Neuronal stem cell (in vitro differentiated cells): ENCODE results near the gene S100A5.
"Not testable (repeated sequence)": the region's sequence is repeated elsewhere in the genome, so short reads cannot be mapped to it uniquely, and the experiment has no call there.

Source experiments
- DNase-seq: peaks from one replicate; pipeline ENCODE4 v3.0.0-alpha.2; 2013; ENCODE audit warnings: low spot score
- H2AFZ ChIP-seq: one replicate; pipeline ENCODE4 v1.6.1; 2013; ENCODE audit warnings: mild to moderate bottlenecking, low read length, inconsistent platforms
- H2AK5ac ChIP-seq: 2 replicates; pipeline ENCODE4 v1.6.1; 2013; ENCODE audit warnings: low read depth, mild to moderate bottlenecking, inconsistent platforms, low read length, moderate library complexity, mixed read lengths
- H2BK120ac ChIP-seq: 2 replicates; pipeline ENCODE4 v1.6.1; 2013; ENCODE audit warnings: low read depth, mild to moderate bottlenecking, inconsistent platforms, low read length, moderate library complexity, mixed read lengths
- H2BK12ac ChIP-seq: one replicate; pipeline ENCODE4 v1.6.1; 2013; ENCODE audit warnings: low read length, inconsistent platforms
- H2BK15ac ChIP-seq: 2 replicates; pipeline ENCODE4 v1.6.1; 2013; ENCODE audit warnings: mild to moderate bottlenecking, low read length, inconsistent platforms, mixed read lengths
- H2BK5ac ChIP-seq: one replicate; pipeline ENCODE4 v1.6.1; 2013; ENCODE audit warnings: inconsistent platforms, mild to moderate bottlenecking, low read length, moderate library complexity
- H3K14ac ChIP-seq: one replicate; pipeline ENCODE4 v1.6.1; 2013; ENCODE audit warnings: low read length, inconsistent platforms
- H3K18ac ChIP-seq: 2 replicates; pipeline ENCODE4 v1.6.1; 2013; ENCODE audit warnings: low read length, inconsistent platforms
- H3K23ac ChIP-seq: 2 replicates; pipeline ENCODE4 v1.6.1; 2013; ENCODE audit warnings: low read depth, mild to moderate bottlenecking, mixed read lengths, low read length, inconsistent platforms; ENCODE audit not compliant: poor library complexity
- H3K27ac ChIP-seq: replicated peaks from 3 replicates; pipeline ENCODE4 v1.5.1; 2013; ENCODE audit warnings: low read length, inconsistent platforms
- H3K27me3 ChIP-seq, 3 experiments: 2 replicates each; pipeline ENCODE4 v1.6.1; 2013; ENCODE audit warnings: low read length in 3 of 3, mild to moderate bottlenecking in 2 of 3, inconsistent platforms in 1 of 3, low read depth in 1 of 3, mixed read lengths in 1 of 3, moderate library complexity in 1 of 3; ENCODE audit not compliant: control insufficient read depth in 3 of 3, insufficient read depth in 3 of 3
- H3K36me3 ChIP-seq, 2 donors: replicated peaks in 1 of 2; 2 replicates each; pipeline ENCODE4 v1.6.1; 2013; ENCODE audit warnings: low read length in 2 of 2; ENCODE audit not compliant: control insufficient read depth in 2 of 2, insufficient read depth in 2 of 2
- H3K4ac ChIP-seq: 2 replicates; pipeline ENCODE4 v1.6.1; 2013; ENCODE audit warnings: inconsistent platforms, mild to moderate bottlenecking, low read length, moderate library complexity
- H3K4me1 ChIP-seq, 2 donors: 1 replicate in 1 of 2; 2 replicates in 1 of 2; pipeline ENCODE4 v1.6.1; 2013; ENCODE audit warnings: low read length in 2 of 2, low read depth in 1 of 2; ENCODE audit not compliant: control insufficient read depth in 2 of 2, insufficient read depth in 1 of 2
- H3K4me2 ChIP-seq: one replicate; pipeline ENCODE4 v1.6.1; 2013; ENCODE audit warnings: mild to moderate bottlenecking, low read length, inconsistent platforms; ENCODE audit not compliant: insufficient read depth, poor library complexity, severe bottlenecking
- H3K4me3 ChIP-seq, 2 donors: 2 replicates each; pipeline ENCODE4 v1.5.1; 2013; ENCODE audit warnings: low read length in 2 of 2, mild to moderate bottlenecking in 2 of 2, inconsistent platforms in 1 of 2, moderate library complexity in 1 of 2
- H3K79me1 ChIP-seq: one replicate; pipeline ENCODE4 v1.6.1; 2013; ENCODE audit warnings: low read depth, mild to moderate bottlenecking, inconsistent platforms, low read length, moderate library complexity
- H3K9ac ChIP-seq: one replicate; pipeline ENCODE4 v1.6.1; 2013; ENCODE audit warnings: mild to moderate bottlenecking, low read depth, low read length, inconsistent platforms; ENCODE audit not compliant: poor library complexity
- H3K9me3 ChIP-seq, 2 donors: replicated peaks in 1 of 2; 2 replicates each; pipeline versions ENCODE3 to v1.6.1; 2013; ENCODE audit warnings: low read length in 2 of 2, mild to moderate bottlenecking in 2 of 2, inconsistent platforms in 1 of 2, low read depth in 1 of 2, mixed read lengths in 1 of 2, moderate library complexity in 1 of 2; ENCODE audit not compliant: control insufficient read depth in 2 of 2, insufficient read depth in 1 of 2
- H4K8ac ChIP-seq: one replicate; pipeline ENCODE4 v1.6.1; 2013; ENCODE audit warnings: low read depth, mild to moderate bottlenecking, inconsistent platforms, low read length, moderate library complexity
- H4K91ac ChIP-seq: one replicate; pipeline ENCODE4 v1.6.1; 2013; ENCODE audit warnings: low read length, low read depth, mild to moderate bottlenecking, inconsistent platforms; ENCODE audit not compliant: poor library complexity
- WGBS, 2 donors: extraction: QIAGEN DNeasy Blood & Tissue Kit; methylation state at CpG; one replicate each; pipeline ENCODE4 v1.1.7; 2013; ENCODE audit warnings: missing lambda C conversion rate in 2 of 2, mixed read lengths in 1 of 2; ENCODE audit not compliant: insufficient read length in 2 of 2, insufficient replicate concordance in 1 of 2; ENCODE audit errors: extremely low coverage in 2 of 2; 5-methylcytosine and 5-hydroxymethylcytosine counted together

Gene S100A5

DNA sequence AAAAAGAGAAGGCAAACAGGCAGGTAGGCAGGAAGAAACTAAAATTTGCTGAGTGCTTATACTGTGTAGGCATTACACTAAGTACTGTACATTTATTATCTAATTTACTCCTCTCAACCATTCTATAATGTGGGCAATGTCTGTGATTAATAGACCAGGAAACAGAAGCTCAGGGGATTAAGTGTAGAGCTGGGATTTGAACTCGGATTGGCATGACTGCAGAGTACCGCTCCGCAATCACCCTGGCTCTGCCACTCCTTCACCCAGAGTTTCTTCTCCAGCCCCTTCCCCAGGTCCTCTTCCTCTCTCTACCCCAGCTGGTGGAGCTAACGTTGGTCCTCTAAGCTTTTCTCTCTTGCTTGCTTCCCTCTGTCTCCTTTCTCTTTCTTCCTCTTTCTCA is 36.4 kb upstream of the S100A5 start:
- H3K27me3 ChIP-seq: no peaks in the 10 kb centered on the region
- H3K9ac ChIP-seq: no peak overlapping the region
- no peaks in the 10 kb centered on the region for H3K9me3 ChIP-seq
- H2AK5ac ChIP-seq: no peak overlapping the region
- peaks cover 7 to 13% of the 10 kb centered on the region in 2 donors for H3K4me1 ChIP-seq
- no peak overlapping the region for H3K4me3 ChIP-seq
- no peak overlapping the region for H3K23ac ChIP-seq
- no peak overlapping the region for H2BK120ac ChIP-seq
- no peak overlapping the region for H4K91ac ChIP-seq
- H3K36me3 ChIP-seq: no peaks in the 10 kb centered on the region
- no peak overlapping the region for H3K4me2 ChIP-seq
- H3K4ac ChIP-seq: no peak overlapping the region
- DNase-seq: no peak
- H3K27ac ChIP-seq: no peak overlapping the region
- H3K14ac ChIP-seq: no peak overlapping the region
- H2BK15ac ChIP-seq: no peak overlapping the region
- no peak overlapping the region for H2BK5ac ChIP-seq
- H2AFZ ChIP-seq: no peak overlapping the region
- H3K18ac ChIP-seq: no peak overlapping the region
- no CpG with 5 or more reads among the region's 4 CpGs for WGBS, 2 donors
- H4K8ac ChIP-seq: no peak overlapping the region
- H2BK12ac ChIP-seq: no peak overlapping the region
- H3K79me1 ChIP-seq: no peaks in the 10 kb centered on the region

DNA sequence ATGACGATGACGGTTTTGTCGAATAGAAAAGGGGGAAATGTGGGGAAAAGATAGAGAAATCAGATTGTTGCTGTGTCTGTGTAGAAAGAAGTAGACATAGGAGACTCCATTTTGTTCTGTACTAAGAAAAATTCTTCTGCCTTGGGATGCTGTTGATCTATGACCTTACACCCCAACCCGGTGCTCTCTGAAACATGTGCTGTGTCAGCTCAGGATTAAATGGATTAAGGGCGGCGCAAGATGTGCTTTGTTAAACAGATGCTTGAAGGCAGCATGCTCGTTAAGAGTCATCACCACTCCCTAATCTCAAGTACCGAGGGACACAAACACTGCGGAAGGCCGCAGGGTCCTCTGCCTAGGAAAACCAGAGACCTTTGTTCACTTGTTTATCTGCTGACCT is 34.8 kb upstream of the S100A5 start:
- not testable (repeated sequence) for DNase-seq, H2BK120ac ChIP-seq, H3K14ac ChIP-seq, H3K4me2 ChIP-seq, H3K27me3 ChIP-seq, H3K9me3 ChIP-seq, H2AK5ac ChIP-seq, H3K36me3 ChIP-seq, H4K91ac ChIP-seq, H3K9ac ChIP-seq, H2BK12ac ChIP-seq, H4K8ac ChIP-seq, H3K23ac ChIP-seq, H3K4ac ChIP-seq, H2AFZ ChIP-seq, H3K79me1 ChIP-seq, H3K27ac ChIP-seq, H2BK5ac ChIP-seq, H3K18ac ChIP-seq, H2BK15ac ChIP-seq, H3K4me3 ChIP-seq
- H3K4me1 ChIP-seq: peaks cover 7 to 13% of the 10 kb centered on the region in 2 donors
- WGBS, 2 donors: no CpG with 5 or more reads among the region's 10 CpGs

DNA sequence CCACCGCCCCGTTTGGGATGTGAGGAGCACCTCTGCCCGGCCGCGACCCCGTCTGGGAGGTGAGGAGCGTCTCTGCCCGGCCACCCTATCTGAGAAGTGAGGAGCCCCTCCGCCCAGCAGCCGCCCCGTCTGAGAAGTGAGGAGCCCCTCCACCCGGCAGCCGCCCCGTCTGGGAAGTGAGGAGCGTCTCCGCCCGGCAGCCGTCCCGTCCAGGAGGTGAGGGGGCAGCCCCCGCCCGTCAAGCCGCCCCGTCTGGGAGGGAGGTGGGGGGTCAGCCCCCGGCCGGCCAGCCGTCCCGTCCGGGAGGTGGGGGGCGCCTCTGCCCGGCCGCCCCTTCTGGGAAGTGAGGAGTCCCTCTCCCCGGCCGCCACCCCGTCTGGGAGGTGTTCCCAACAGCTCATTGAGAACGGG is 34.4 kb upstream of the S100A5 start:
- not testable (repeated sequence) for H2BK5ac ChIP-seq, H3K18ac ChIP-seq, H3K14ac ChIP-seq, H3K9ac ChIP-seq, H3K27me3 ChIP-seq, H4K8ac ChIP-seq, H3K23ac ChIP-seq, H3K79me1 ChIP-seq, H3K36me3 ChIP-seq, H3K4ac ChIP-seq, H3K4me2 ChIP-seq, H4K91ac ChIP-seq, H2BK12ac ChIP-seq, H2AFZ ChIP-seq, H3K27ac ChIP-seq, H2BK15ac ChIP-seq, H2AK5ac ChIP-seq, DNase-seq, H2BK120ac ChIP-seq, H3K9me3 ChIP-seq, H3K4me3 ChIP-seq
- no CpG with 5 or more reads among the region's 35 CpGs for WGBS, 2 donors
- peaks cover 7 to 13% of the 10 kb centered on the region in 2 donors for H3K4me1 ChIP-seq

DNA sequence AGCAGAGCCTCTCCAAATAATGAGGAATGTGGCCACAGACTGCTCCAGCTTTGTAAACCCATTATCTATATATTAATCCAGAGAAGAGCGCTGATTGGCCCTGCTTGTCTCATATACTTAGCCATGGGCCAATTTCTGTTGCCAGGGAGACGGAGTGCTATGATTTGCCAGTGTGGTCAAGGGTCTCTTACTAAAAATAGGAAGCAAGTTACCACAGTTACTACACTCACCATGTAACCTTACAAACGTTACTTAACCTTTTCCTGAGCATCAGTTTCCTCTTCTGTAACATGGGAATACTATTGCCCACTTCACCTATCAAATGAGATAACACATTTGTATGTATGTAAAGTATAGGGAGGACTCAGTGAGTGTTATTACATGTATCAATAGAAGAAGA is 32.6 kb upstream of the S100A5 start:
- Histone ChIP-seq H3K36me3 (no peaks in the 10 kb centered on the region), H3K9ac (no peak overlapping the region), H2BK120ac (no peak overlapping the region), H2BK12ac (no peak overlapping the region), H3K9me3 (no peaks in the 10 kb centered on the region), H3K79me1 (no peaks in the 10 kb centered on the region), H3K27me3 (no peaks in the 10 kb centered on the region), H2AFZ (no peak overlapping the region), H3K27ac (no peak overlapping the region), H3K4me3 (no peak overlapping the region), H3K14ac (no peak overlapping the region), H4K91ac (no peak overlapping the region), H2BK5ac (no peak overlapping the region), H3K4me1 (peaks cover 2 to 7% of the 10 kb centered on the region in 2 donors), H3K18ac (no peak overlapping the region), H4K8ac (no peak overlapping the region), H2AK5ac (no peak overlapping the region), H3K4me2 (no peak overlapping the region), H3K23ac (no peak overlapping the region), H2BK15ac (no peak overlapping the region), H3K4ac (no peak overlapping the region)
- WGBS, 2 donors: no CpG with 5 or more reads among the region's 3 CpGs
- no peak for DNase-seq
